Measurements from ENCODE around the gene CARS1.

The CARS1 gene

GRCh38 chr11:3058753-3059664, 1.8 kb upstream of the CARS1 start:
- no peak for DNase-seq

GRCh38 chr11:3056296-3057068, 741 bp downstream of the CARS1 start:
- DNase-seq, result no peak

- no peak for DNase-seq
These were observed 1.3 kb downstream of the CARS1 start for GRCh38 chr11:3055891-3056290.

GRCh38 chr11:3052567-3052966, 4.7 kb downstream of the CARS1 start:
- DNase-seq, result no peak

- DNase-seq, result no peak
These were observed 5.1 kb downstream of the CARS1 start for GRCh38 chr11:3052109-3052479.

- DNase-seq, result no peak
These were observed 5.8 kb downstream of the CARS1 start for GRCh38 chr11:3051196-3052108.

GRCh38 chr11:3050386-3051195, 6.6 kb downstream of the CARS1 start:
- no peak for DNase-seq

- no peak for DNase-seq
These were observed 7.6 kb downstream of the CARS1 start for GRCh38 chr11:3049430-3050243.

- DNase-seq, result no peak
These were observed 9.6 kb downstream of the CARS1 start for GRCh38 chr11:3047637-3048036.

- no peak for DNase-seq
These were observed 10.6 kb downstream of the CARS1 start for GRCh38 chr11:3046641-3047040.

- DNase-seq, result no peak
These were observed 11.0 kb downstream of the CARS1 start for GRCh38 chr11:3046190-3046589.

- no peak for DNase-seq
These were observed 12.3 kb downstream of the CARS1 start for GRCh38 chr11:3044915-3045314.

GRCh38 chr11:3044004-3044403, 13.2 kb downstream of the CARS1 start:
- DNase-seq, result no peak

GRCh38 chr11:3043315-3043871, 13.8 kb downstream of the CARS1 start:
- no peak for DNase-seq

- DNase-seq, result no peak
These were observed 14.5 kb downstream of the CARS1 start for GRCh38 chr11:3042496-3043314.

GRCh38 chr11:3041699-3042441, 15.4 kb downstream of the CARS1 start:
- DNase-seq, result no peak

GRCh38 chr11:3040881-3041280, 16.3 kb downstream of the CARS1 start:
- DNase-seq, result no peak

- no peak for DNase-seq
These were observed 19.3 kb downstream of the CARS1 start for GRCh38 chr11:3037945-3038271.
